HepG2 (cell line): ENCODE results near the gene MACROD2. TPM values are rescaled to one million over a fixed set of nuclear protein-coding genes. Genes with fewer than 3 reads are reported as not detected.

Source experiments
- ATAC-seq: fragments of 200-7000 bp; cut with Tn5 transposase; 3 replicates; pipeline ENCODE4 v1.9.1; 2020; ENCODE audit warnings: mild to moderate bottlenecking, moderate library complexity
- BruUV-seq: library from RNA; stranded (reverse); fragments of 400-500 nt; replicated peaks from 2 replicates; lab custom pipeline; 2021; lab: Mats Ljungman, UMichigan
- CTCF ChIA-PET: fragments of 300-600 bp; formaldehyde crosslinking; extraction: SDS; loops from one replicate; lab custom pipeline; 2021; ENCODE audit warnings: low total read pairs, inconsistent platforms, low intra/inter-chr PET ratio; lab: Yijun Ruan, JAX
- POLR2A ChIA-PET: fragments of 350-600 bp; sonication (Branson Sonifier 250); formaldehyde crosslinking; loops from one replicate; lab custom pipeline; 2020; ENCODE audit warnings: antibody characterized with exemption, inconsistent platforms; lab: Yijun Ruan, JAX
- DNase-seq: peaks from one replicate; pipeline ENCODE4 v3.0.0-alpha.2; 2015; ENCODE audit warnings: low spot score
- FAIRE-seq: peaks from 3 replicates; lab custom pipeline; 2011; peaks lifted over from hg19 to GRCh38; lab: Jason Lieb, UNC
- H2AFZ ChIP-seq: one replicate; pipeline ENCODE4 v1.6.1; 2011; ENCODE audit warnings: low read length, inconsistent platforms
- H3K27ac ChIP-seq: fragments of 300-600 bp; 3 replicates; pipeline ENCODE4 v1.8.0; 2011; ENCODE audit warnings: mixed run types, mild to moderate bottlenecking, mixed read lengths, low read length, inconsistent platforms; ENCODE audit not compliant: insufficient read depth; ENCODE audit errors: extremely low read length
- H3K27me3 ChIP-seq, 2 experiments: fragments of 200-600 bp in 1 of 2; 2 replicates in 1 of 2; 3 replicates in 1 of 2; pipeline versions ENCODE4 v1.6.0 to v1.8.0; 2011; ENCODE audit warnings: low read length in 2 of 2, mild to moderate bottlenecking in 2 of 2, moderate library complexity in 2 of 2, inconsistent platforms in 1 of 2; ENCODE audit not compliant: insufficient read depth in 2 of 2, control insufficient read depth in 1 of 2
- H3K36me3 ChIP-seq, 2 experiments: fragments of 200-600 bp in 1 of 2; replicated peaks in 1 of 2; 2 replicates in 1 of 2; 3 replicates in 1 of 2; pipeline versions ENCODE4 v1.5.1 to v1.8.0; 2011; ENCODE audit warnings: low read length in 2 of 2, inconsistent platforms in 1 of 2; ENCODE audit not compliant: insufficient read depth in 2 of 2, control insufficient read depth in 1 of 2
- H3K4me1 ChIP-seq: 2 replicates; pipeline ENCODE4 v1.5.1; 2012; ENCODE audit warnings: low read length, inconsistent platforms; ENCODE audit not compliant: insufficient read depth
- H3K4me2 ChIP-seq: 2 replicates; pipeline ENCODE4 v1.6.0; 2011; ENCODE audit warnings: low read depth, low read length, inconsistent platforms
- H3K4me3 ChIP-seq, 3 experiments: fragments of 200-600 bp in 1 of 3; sonication (generic), shearing (Covaris generic) in 1 of 3; replicated peaks in 1 of 3; 2 replicates each; pipeline ENCODE4 v1.5.1; 2011 to 2016; ENCODE audit warnings: low read length in 3 of 3, inconsistent platforms in 2 of 3, low read depth in 2 of 3, mild to moderate bottlenecking in 2 of 3, control low read depth in 1 of 3, mixed read lengths in 1 of 3; ENCODE audit not compliant: insufficient read depth in 1 of 3
- H3K79me2 ChIP-seq: one replicate; pipeline ENCODE4 v1.6.1; 2011; ENCODE audit warnings: low read length, inconsistent platforms; ENCODE audit not compliant: insufficient read depth
- H3K9ac ChIP-seq: 2 replicates; pipeline ENCODE4 v1.6.0; 2011; ENCODE audit warnings: mild to moderate bottlenecking, low read depth, low read length, inconsistent platforms; ENCODE audit not compliant: insufficient read depth
- H3K9me3 ChIP-seq: 2 replicates; pipeline ENCODE4 v1.5.1; 2012; ENCODE audit warnings: mild to moderate bottlenecking, low read length
- H4K20me1 ChIP-seq: 2 replicates; pipeline ENCODE4 v1.6.0; 2011; ENCODE audit warnings: inconsistent platforms, mild to moderate bottlenecking, low read length, moderate library complexity; ENCODE audit not compliant: insufficient read depth
- ESRRA ChIP-seq: sonication (generic); formaldehyde crosslinking; IDR thresholded peaks from 2 replicates; pipeline ENCODE4 v1.5.1; 2020; ENCODE audit warnings: mild to moderate bottlenecking, low read depth, missing genetic modification reagents
- HMGA1 ChIP-seq: sonication (generic); formaldehyde crosslinking; conservative IDR thresholded peaks from 2 replicates; pipeline ENCODE4 v1.4.0; 2020; ENCODE audit warnings: missing genetic modification reagents
- MLXIP ChIP-seq: sonication (generic); formaldehyde crosslinking; IDR thresholded peaks from 2 replicates; pipeline ENCODE4 v1.9.0; 2021; ENCODE audit warnings: missing genetic modification reagents, borderline replicate concordance
- ZFP37 ChIP-seq: sonication (generic); formaldehyde crosslinking; IDR thresholded peaks from 2 replicates; pipeline ENCODE4 v1.4.0; 2020; ENCODE audit warnings: missing genetic modification reagents, borderline replicate concordance
- ZNF775 ChIP-seq: sonication (generic); formaldehyde crosslinking; IDR thresholded peaks from 2 replicates; pipeline ENCODE4 v1.4.0; 2020; ENCODE audit warnings: missing genetic modification reagents, mild to moderate bottlenecking, moderate library complexity, borderline replicate concordance
- ZSCAN29 ChIP-seq: sonication (generic); formaldehyde crosslinking; conservative IDR thresholded peaks from 2 replicates; pipeline ENCODE4 v1.4.0; 2020; ENCODE audit warnings: mild to moderate bottlenecking, missing genetic modification reagents
- WGBS: methylation state at CpG from one replicate; pipeline ENCODE4 v1.1.6; 2017; ENCODE audit warnings: low lambda C conversion rate; 5-methylcytosine and 5-hydroxymethylcytosine counted together
- in situ Hi-C: cut with HindIII; loops from 2 replicates; pipeline ENCODE4 v1.10.0; 2017; ENCODE audit warnings: low pct_unique_long_range_greater_than_20kb; ENCODE audit not compliant: extremely low pct_ligation_motif_present
- intact Hi-C: fragments of 100-400 bp; cut with micrococcal nuclease; formaldehyde crosslinking; loops from one replicate; pipeline ENCODE4 v1.10.0; 2022; ENCODE audit not compliant: unreplicated experiment
- polyA plus RNA-seq, 8 experiments: library from polyadenylated mRNA; depleted of rRNA in 3 of 8; stranded (reverse) in 7 of 8; unstranded in 1 of 8; fragments of >200 nt; fragmentation: Illumina TruSeq in 4 of 8; extraction: Trizol in 4 of 8; gene quantifications; 2 replicates each; pipeline versions ENCODE4 v1.2.1 to v1.2.3, GENCODE V29; 2011 to 2016; ENCODE audit warnings: low read depth in 4 of 8, missing spikeins in 1 of 8, mixed read lengths in 1 of 8; ENCODE audit not compliant: insufficient read depth in 1 of 8
- total RNA-seq, 5 experiments: library from RNA; depleted of rRNA; stranded (reverse); fragments of >200 nt; fragmentation: Illumina TruSeq; extraction: Trizol; gene quantifications; 2 replicates each; pipeline ENCODE4 v1.2.3, GENCODE V29; 2016; ENCODE audit warnings: low read depth in 1 of 5

The MACROD2 gene
- total and polyA plus RNA-seq, 2 of the 13 experiments (the other 11 are each of a cell fraction or from before 2014, with no cell fraction given): 0.13 to 0.51 TPM

GRCh38 chr20:15445056-15445840, 1449.9 kb downstream of the MACROD2 start:
- intact Hi-C loops: no loop called here
- H2AFZ ChIP-seq: no peak overlapping the region
- CTCF ChIA-PET: no interaction called here
- no peaks in the 10 kb centered on the region for H3K27me3 ChIP-seq
- in situ Hi-C loops: no loop called here
- no peak overlapping the region for H3K9ac ChIP-seq
- H3K9me3 ChIP-seq: peaks cover 84% of the 10 kb centered on the region
- H3K79me2 ChIP-seq: no peaks in the 10 kb centered on the region
- TF ChIP-seq HMGA1 (CRISPR knock-in tag) (no peak), ZNF775 (CRISPR knock-in tag) (no peak), ESRRA (CRISPR knock-in tag) (no peak), ZFP37 (no peak), MLXIP (no peak), ZSCAN29 (no peak)
- TF ChIP-seq, all 625 proteins: peak for 0
- H3K4me1 ChIP-seq: no peaks in the 10 kb centered on the region
- DNase-seq: no peak
- H3K36me3 ChIP-seq: no peaks in the 10 kb centered on the region
- H3K4me3 ChIP-seq: no peak overlapping the region
- BruUV-seq: no TSS peak
- WGBS: 4% methylated on average over 5 of the region's 5 CpGs
- no peaks in the 10 kb centered on the region for H4K20me1 ChIP-seq
- no peak for FAIRE-seq
- POLR2A ChIA-PET: no interaction called here
- ATAC-seq: no peak
- no peak overlapping the region for H3K27ac ChIP-seq
- H3K4me2 ChIP-seq: no peak overlapping the region
